HG03097 (cell line): ENCODE results near the gene NRP1.

ENCODE experiments used
- ATAC-seq: cut with Tn5 transposase; IDR thresholded peaks from one replicate; pipeline ENCODE4 v1.9.1; 2021; ENCODE audit not compliant: unreplicated experiment, low FRiP score

Gene NRP1

GRCh38 chr10:33352175-33352574 lies 17.7 kb upstream of the NRP1 start:
- ATAC-seq: no peak

- no peak for ATAC-seq
Observed at GRCh38 chr10:33350041-33350440, 15.6 kb upstream of the NRP1 start.

- no peak for ATAC-seq
Observed at GRCh38 chr10:33349268-33349667, 14.8 kb upstream of the NRP1 start.

- no peak for ATAC-seq
Observed at GRCh38 chr10:33347211-33347610, 12.7 kb upstream of the NRP1 start.

- ATAC-seq: no peak
Observed at GRCh38 chr10:33345236-33345635, 10.8 kb upstream of the NRP1 start.

GRCh38 chr10:33344676-33345075 lies 10.2 kb upstream of the NRP1 start:
- no peak for ATAC-seq

GRCh38 chr10:33341637-33342036 lies 7.2 kb upstream of the NRP1 start:
- ATAC-seq: no peak

GRCh38 chr10:33337326-33337957 lies 3.0 kb upstream of the NRP1 start:
- ATAC-seq: no peak

- ATAC-seq: no peak
Observed at GRCh38 chr10:33336582-33337325, 2.3 kb upstream of the NRP1 start.

- ATAC-seq: no peak
Observed at GRCh38 chr10:33335801-33336581, 1.5 kb upstream of the NRP1 start.

- no peak for ATAC-seq
Observed at GRCh38 chr10:33335551-33335800, 1.0 kb upstream of the NRP1 start.

GRCh38 chr10:33334805-33335550 lies 511 bp upstream of the NRP1 start:
- no peak for ATAC-seq

- no peak for ATAC-seq
Observed at GRCh38 chr10:33333260-33334101, 986 bp downstream of the NRP1 start.

- ATAC-seq: no peak
Observed at GRCh38 chr10:33332183-33333065, 2.0 kb downstream of the NRP1 start.

- ATAC-seq: no peak
Observed at GRCh38 chr10:33331379-33331694, 3.1 kb downstream of the NRP1 start.

- ATAC-seq: no peak
Observed at GRCh38 chr10:33330543-33331378, 3.7 kb downstream of the NRP1 start.

- ATAC-seq: no peak
Observed at GRCh38 chr10:33329178-33329577, 5.3 kb downstream of the NRP1 start.

GRCh38 chr10:33328253-33328652 lies 6.2 kb downstream of the NRP1 start:
- ATAC-seq: no peak

- no peak for ATAC-seq
Observed at GRCh38 chr10:33327751-33328150, 6.7 kb downstream of the NRP1 start.
